HL-60 (cell line): ENCODE data around the gene KLHL42.

Experiments used
- DNase-seq, 2 experiments: peaks; one replicate each; pipeline ENCODE4 v3.0.0-alpha.2; 2010 to 2020; ENCODE audit warnings: low read depth in 1 of 2, low spot score in 1 of 2
- H3K27ac ChIP-seq: fragments of 250-450 bp; sonication (Bioruptor Pico); replicated peaks from 2 replicates; pipeline ENCODE4 v1.5.1; 2020; ENCODE audit warnings: mild to moderate bottlenecking, moderate library complexity
- H3K27me3 ChIP-seq: fragments of 250-450 bp; sonication (Bioruptor Pico); 2 replicates; pipeline ENCODE4 v1.5.1; 2021; ENCODE audit warnings: mild to moderate bottlenecking, moderate library complexity; ENCODE audit not compliant: insufficient read depth, poor library complexity, severe bottlenecking
- H3K4me3 ChIP-seq: replicated peaks from 2 replicates; pipeline ENCODE4 v1.5.1; 2011; ENCODE audit warnings: mild to moderate bottlenecking, control low read depth, low read length; ENCODE audit not compliant: insufficient read depth
- GABPA ChIP-seq: IDR thresholded peaks from 2 replicates; pipeline ENCODE4 v1.6.1; 2012; ENCODE audit warnings: low read depth
- POLR2AphosphoS5 ChIP-seq: IDR thresholded peaks from 2 replicates; pipeline ENCODE4 v1.6.1; 2012; ENCODE audit warnings: low read depth
- SPI1 ChIP-seq: IDR thresholded peaks from 2 replicates; pipeline ENCODE4 v1.6.1; 2012; ENCODE audit warnings: low read depth, mild to moderate bottlenecking, borderline replicate concordance
- TF ChIP-seq, protein P1 (sequence below): IDR thresholded peaks from one replicate; pipeline ENCODE4 v1.5.1; 2011; ENCODE audit warnings: low read length, control low read depth, inconsistent platforms; ENCODE audit not compliant: insufficient read depth
- TF ChIP-seq, protein P2 (sequence below): IDR thresholded peaks from 2 replicates; pipeline ENCODE4 v1.6.1; 2012; ENCODE audit warnings: low read depth; ENCODE audit not compliant: insufficient replicate concordance

KLHL42 gene

DNA sequence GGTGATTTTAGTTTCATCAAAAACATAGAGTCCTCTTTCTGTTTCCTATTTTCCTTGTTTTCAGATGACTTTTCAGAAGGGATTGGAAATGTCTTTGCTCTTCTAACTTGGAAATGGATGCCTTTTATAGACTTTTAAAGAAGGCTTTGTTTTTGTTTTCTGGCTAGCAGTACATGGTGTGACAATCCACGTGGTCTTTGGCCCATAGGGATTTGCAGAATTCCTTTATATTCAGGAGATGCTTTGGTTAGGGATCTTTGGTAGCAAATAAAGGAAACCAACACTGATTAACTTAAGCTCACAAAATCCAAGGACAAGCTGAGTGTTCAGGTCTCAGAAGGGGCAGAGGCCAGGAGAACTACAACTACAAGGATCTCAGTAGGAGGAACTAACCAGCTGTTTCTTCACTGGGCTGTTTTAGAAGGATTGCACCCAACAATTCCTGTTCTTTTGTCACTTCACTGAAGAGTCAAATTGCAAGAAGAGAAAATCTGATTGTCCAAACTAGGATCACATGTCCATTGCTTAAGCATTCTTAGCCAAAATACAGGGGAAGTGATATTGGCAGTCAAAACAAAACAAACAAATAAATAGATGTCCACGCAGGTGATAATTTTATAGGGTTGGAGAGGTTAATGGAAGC lies 58.6 kb downstream of the KLHL42 start:
- no peak overlapping the region for H3K27ac ChIP-seq
- DNase-seq: peak in 1 of 2 experiments; percentile 20
- TF ChIP-seq, protein P1, sequence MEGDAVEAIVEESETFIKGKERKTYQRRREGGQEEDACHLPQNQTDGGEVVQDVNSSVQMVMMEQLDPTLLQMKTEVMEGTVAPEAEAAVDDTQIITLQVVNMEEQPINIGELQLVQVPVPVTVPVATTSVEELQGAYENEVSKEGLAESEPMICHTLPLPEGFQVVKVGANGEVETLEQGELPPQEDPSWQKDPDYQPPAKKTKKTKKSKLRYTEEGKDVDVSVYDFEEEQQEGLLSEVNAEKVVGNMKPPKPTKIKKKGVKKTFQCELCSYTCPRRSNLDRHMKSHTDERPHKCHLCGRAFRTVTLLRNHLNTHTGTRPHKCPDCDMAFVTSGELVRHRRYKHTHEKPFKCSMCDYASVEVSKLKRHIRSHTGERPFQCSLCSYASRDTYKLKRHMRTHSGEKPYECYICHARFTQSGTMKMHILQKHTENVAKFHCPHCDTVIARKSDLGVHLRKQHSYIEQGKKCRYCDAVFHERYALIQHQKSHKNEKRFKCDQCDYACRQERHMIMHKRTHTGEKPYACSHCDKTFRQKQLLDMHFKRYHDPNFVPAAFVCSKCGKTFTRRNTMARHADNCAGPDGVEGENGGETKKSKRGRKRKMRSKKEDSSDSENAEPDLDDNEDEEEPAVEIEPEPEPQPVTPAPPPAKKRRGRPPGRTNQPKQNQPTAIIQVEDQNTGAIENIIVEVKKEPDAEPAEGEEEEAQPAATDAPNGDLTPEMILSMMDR: no peak
- TF ChIP-seq POLR2AphosphoS5 (no peak), SPI1 (no peak), GABPA (no peak)
- TF ChIP-seq, protein P2, sequence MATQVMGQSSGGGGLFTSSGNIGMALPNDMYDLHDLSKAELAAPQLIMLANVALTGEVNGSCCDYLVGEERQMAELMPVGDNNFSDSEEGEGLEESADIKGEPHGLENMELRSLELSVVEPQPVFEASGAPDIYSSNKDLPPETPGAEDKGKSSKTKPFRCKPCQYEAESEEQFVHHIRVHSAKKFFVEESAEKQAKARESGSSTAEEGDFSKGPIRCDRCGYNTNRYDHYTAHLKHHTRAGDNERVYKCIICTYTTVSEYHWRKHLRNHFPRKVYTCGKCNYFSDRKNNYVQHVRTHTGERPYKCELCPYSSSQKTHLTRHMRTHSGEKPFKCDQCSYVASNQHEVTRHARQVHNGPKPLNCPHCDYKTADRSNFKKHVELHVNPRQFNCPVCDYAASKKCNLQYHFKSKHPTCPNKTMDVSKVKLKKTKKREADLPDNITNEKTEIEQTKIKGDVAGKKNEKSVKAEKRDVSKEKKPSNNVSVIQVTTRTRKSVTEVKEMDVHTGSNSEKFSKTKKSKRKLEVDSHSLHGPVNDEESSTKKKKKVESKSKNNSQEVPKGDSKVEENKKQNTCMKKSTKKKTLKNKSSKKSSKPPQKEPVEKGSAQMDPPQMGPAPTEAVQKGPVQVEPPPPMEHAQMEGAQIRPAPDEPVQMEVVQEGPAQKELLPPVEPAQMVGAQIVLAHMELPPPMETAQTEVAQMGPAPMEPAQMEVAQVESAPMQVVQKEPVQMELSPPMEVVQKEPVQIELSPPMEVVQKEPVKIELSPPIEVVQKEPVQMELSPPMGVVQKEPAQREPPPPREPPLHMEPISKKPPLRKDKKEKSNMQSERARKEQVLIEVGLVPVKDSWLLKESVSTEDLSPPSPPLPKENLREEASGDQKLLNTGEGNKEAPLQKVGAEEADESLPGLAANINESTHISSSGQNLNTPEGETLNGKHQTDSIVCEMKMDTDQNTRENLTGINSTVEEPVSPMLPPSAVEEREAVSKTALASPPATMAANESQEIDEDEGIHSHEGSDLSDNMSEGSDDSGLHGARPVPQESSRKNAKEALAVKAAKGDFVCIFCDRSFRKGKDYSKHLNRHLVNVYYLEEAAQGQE: no peak
- H3K4me3 ChIP-seq: no peak overlapping the region
- H3K27me3 ChIP-seq: no peaks in the 10 kb centered on the region

DNA sequence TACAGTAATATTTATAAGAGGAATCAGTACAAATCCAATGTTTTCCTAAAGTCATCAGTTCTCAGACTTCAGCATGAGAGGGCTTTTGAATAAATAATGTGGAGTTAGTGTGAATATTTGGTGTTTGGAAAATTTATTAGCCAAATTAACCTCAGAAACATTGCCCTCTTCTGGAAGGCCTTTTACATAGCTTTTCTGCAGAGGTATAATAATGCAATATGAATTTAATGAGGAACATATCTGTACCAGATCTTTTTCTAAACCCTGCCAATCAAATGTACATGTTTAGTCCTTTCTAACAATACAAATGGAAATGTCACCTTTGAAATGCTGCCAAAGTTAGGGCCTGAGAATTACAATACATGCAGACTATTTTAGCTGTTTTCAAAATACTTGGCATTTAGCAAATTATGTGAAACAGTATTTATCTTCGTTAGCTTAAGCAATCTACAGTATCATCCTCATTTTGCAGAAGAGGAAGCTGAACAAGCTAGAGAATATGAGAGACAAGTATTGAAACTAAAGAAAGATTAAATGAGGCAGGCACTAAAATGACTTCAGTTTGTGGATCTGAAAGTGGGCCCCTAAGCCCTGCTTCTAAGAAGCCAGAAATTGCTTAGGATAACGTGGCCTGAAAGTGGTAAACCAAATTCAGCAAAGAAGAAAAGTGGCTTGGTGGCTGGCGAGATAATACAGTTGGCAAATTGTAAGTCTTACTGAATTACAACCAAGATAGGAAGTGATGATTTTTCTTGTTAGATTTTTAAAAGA lies 60.4 kb downstream of the KLHL42 start:
- no peak for DNase-seq
- Histone ChIP-seq H3K27me3 (no peaks in the 10 kb centered on the region), H3K27ac (peak overlapping the region; percentile 8; the same call in 1 of the 2 replicates), H3K4me3 (no peak overlapping the region)
- TF ChIP-seq GABPA: no peak
- TF ChIP-seq, protein P2: no peak
- TF ChIP-seq POLR2AphosphoS5: no peak
- TF ChIP-seq, protein P1: no peak
- no peak for TF ChIP-seq SPI1

DNA sequence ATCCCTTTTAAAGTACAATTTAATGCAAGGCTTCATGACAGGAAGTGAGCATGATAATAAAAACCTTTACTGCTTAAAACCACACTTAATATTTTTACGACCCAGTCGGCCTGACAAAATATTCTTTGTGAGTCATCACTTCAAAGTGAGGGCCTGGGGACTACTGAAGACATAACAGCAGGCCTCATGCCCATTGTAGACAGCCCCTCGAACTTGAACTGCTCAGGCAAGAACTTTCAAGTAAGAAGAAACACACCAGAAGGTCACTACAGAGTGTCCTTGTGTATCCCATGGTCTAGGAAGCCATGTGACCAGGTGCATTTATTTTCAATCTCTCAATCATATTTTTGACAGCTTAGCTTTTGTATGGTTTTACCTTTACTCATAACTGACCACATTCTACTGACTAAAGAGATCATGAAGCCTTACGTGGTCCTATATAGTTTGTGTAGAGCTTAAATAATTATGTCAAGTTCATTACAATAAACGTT lies 61.4 kb downstream of the KLHL42 start:
- H3K27me3 ChIP-seq: no peaks in the 10 kb centered on the region
- H3K4me3 ChIP-seq: no peak overlapping the region
- DNase-seq: no peak
- TF ChIP-seq, protein P2: no peak
- TF ChIP-seq SPI1: no peak
- TF ChIP-seq POLR2AphosphoS5: no peak
- TF ChIP-seq, protein P1: no peak
- no peak for TF ChIP-seq GABPA
- no peak overlapping the region for H3K27ac ChIP-seq
